ENCODE data around the gene PDE4D. TPM values are rescaled to one million over a fixed set of nuclear protein-coding genes. Genes with fewer than 3 reads are reported as not detected.

Gene PDE4D
- total RNA-seq, 2 donors from 2014 or later = 116 to 154 TPM

GRCh38 chr5:59813761-59814536 lies 79.6 kb downstream of the PDE4D start:
- Mint-ChIP-seq H3K9me3 (no peaks in the 10 kb centered on the region), H3K36me3 (ENCODE audit: insufficient read depth in 2 of 2) (no peaks in the 10 kb centered on the region), H3K4me3 (no peak overlapping the region), H3K4me1 (ENCODE audit: low read depth) (no peaks in the 10 kb centered on the region), H3K27me3 (ENCODE audit: low read depth) (peaks cover 18% of the 10 kb centered on the region), H3K27ac (no peak overlapping the region)
- DNase-seq (peak; percentile 34 to 36), ATAC-seq (replicated peaks in 1 of 2) (peak; percentile 51 to 69)

GRCh38 chr5:59810041-59810440 lies 83.5 kb downstream of the PDE4D start:
- Mint-ChIP-seq H3K27me3 (ENCODE audit: low read depth) (peaks cover 18% of the 10 kb centered on the region), H3K4me3 (peak overlapping the region; percentile 21 to 52), H3K9me3 (no peaks in the 10 kb centered on the region), H3K36me3 (ENCODE audit: insufficient read depth in 2 of 2) (no peaks in the 10 kb centered on the region), H3K27ac (no peak overlapping the region), H3K4me1 (ENCODE audit: low read depth) (no peaks in the 10 kb centered on the region)
- DNase-seq (peak; percentile 52 to 60), ATAC-seq (replicated peaks in 1 of 2) (peak; percentile 49 to 52)

GRCh38 chr5:59807806-59808205 lies 85.7 kb downstream of the PDE4D start:
- Mint-ChIP-seq H3K4me1 (ENCODE audit: low read depth) (no peaks in the 10 kb centered on the region), H3K27ac (no peak overlapping the region), H3K4me3 (no peak overlapping the region), H3K36me3 (ENCODE audit: insufficient read depth in 2 of 2) (no peaks in the 10 kb centered on the region), H3K9me3 (no peaks in the 10 kb centered on the region), H3K27me3 (ENCODE audit: low read depth) (peaks cover 20% of the 10 kb centered on the region)
- DNase-seq = no peak
- ATAC-seq (replicated peaks in 1 of 2) = no peak

GRCh38 chr5:59800347-59800893 lies 93.1 kb downstream of the PDE4D start:
- peaks cover 22% of the 10 kb centered on the region for H3K27me3 Mint-ChIP-seq (ENCODE audit: low read depth)
- H3K4me1 Mint-ChIP-seq (ENCODE audit: low read depth) = no peaks in the 10 kb centered on the region
- no peak overlapping the region for H3K27ac Mint-ChIP-seq
- no peaks in the 10 kb centered on the region for H3K9me3 Mint-ChIP-seq
- DNase-seq (no peak), ATAC-seq (replicated peaks in 1 of 2) (peak; percentile 20 to 25)
- H3K4me3 Mint-ChIP-seq = no peak overlapping the region
- H3K36me3 Mint-ChIP-seq (ENCODE audit: insufficient read depth in 2 of 2) = no peaks in the 10 kb centered on the region

- peak; percentile 6 to 40 for DNase-seq
- peak; percentile 65 to 69 for ATAC-seq (replicated peaks in 1 of 2)
- Mint-ChIP-seq H3K9me3 (no peaks in the 10 kb centered on the region), H3K27ac (no peak overlapping the region), H3K4me3 (no peak overlapping the region), H3K4me1 (ENCODE audit: low read depth) (no peaks in the 10 kb centered on the region), H3K36me3 (ENCODE audit: insufficient read depth in 2 of 2) (no peaks in the 10 kb centered on the region), H3K27me3 (ENCODE audit: low read depth) (peaks cover 23% of the 10 kb centered on the region)
Measured at GRCh38 chr5:59799668-59800346, 93.7 kb downstream of the PDE4D start.

GRCh38 chr5:59798862-59799667 lies 94.5 kb downstream of the PDE4D start:
- no peak overlapping the region for H3K27ac Mint-ChIP-seq
- ATAC-seq (replicated peaks in 1 of 2) (peak; percentile 66 to 70), DNase-seq (no peak)
- peaks cover 23% of the 10 kb centered on the region for H3K27me3 Mint-ChIP-seq (ENCODE audit: low read depth)
- H3K9me3 Mint-ChIP-seq = no peaks in the 10 kb centered on the region
- H3K36me3 Mint-ChIP-seq (ENCODE audit: insufficient read depth in 2 of 2) = no peaks in the 10 kb centered on the region
- H3K4me3 Mint-ChIP-seq = no peak overlapping the region
- peaks cover 7% of the 10 kb centered on the region for H3K4me1 Mint-ChIP-seq (ENCODE audit: low read depth)

GRCh38 chr5:59795141-59795540 lies 98.4 kb downstream of the PDE4D start:
- H3K4me3 Mint-ChIP-seq = no peak overlapping the region
- DNase-seq = no peak
- no peaks in the 10 kb centered on the region for H3K9me3 Mint-ChIP-seq
- peaks cover 19% of the 10 kb centered on the region for H3K27me3 Mint-ChIP-seq (ENCODE audit: low read depth)
- no peaks in the 10 kb centered on the region for H3K36me3 Mint-ChIP-seq (ENCODE audit: insufficient read depth in 2 of 2)
- no peak for ATAC-seq (replicated peaks in 1 of 2)
- no peak overlapping the region for H3K27ac Mint-ChIP-seq
- peaks cover 32% of the 10 kb centered on the region for H3K4me1 Mint-ChIP-seq (ENCODE audit: low read depth)

GRCh38 chr5:59792983-59793585 lies 100.4 kb downstream of the PDE4D start:
- DNase-seq (no peak), ATAC-seq (replicated peaks in 1 of 2) (no peak)
- Mint-ChIP-seq H3K36me3 (ENCODE audit: insufficient read depth in 2 of 2) (no peaks in the 10 kb centered on the region), H3K27ac (no peak overlapping the region), H3K4me3 (no peak overlapping the region), H3K27me3 (ENCODE audit: low read depth) (peaks cover 23% of the 10 kb centered on the region), H3K4me1 (ENCODE audit: low read depth) (peaks cover 38% of the 10 kb centered on the region), H3K9me3 (no peaks in the 10 kb centered on the region)

GRCh38 chr5:59791617-59792016 lies 101.9 kb downstream of the PDE4D start:
- ATAC-seq (replicated peaks in 1 of 2) = no peak
- H3K27ac Mint-ChIP-seq = no peak overlapping the region
- peaks cover 35% of the 10 kb centered on the region for H3K27me3 Mint-ChIP-seq (ENCODE audit: low read depth)
- DNase-seq = no peak
- peaks cover 38% of the 10 kb centered on the region for H3K4me1 Mint-ChIP-seq (ENCODE audit: low read depth)
- no peak overlapping the region for H3K4me3 Mint-ChIP-seq
- no peaks in the 10 kb centered on the region for H3K9me3 Mint-ChIP-seq
- H3K36me3 Mint-ChIP-seq (ENCODE audit: insufficient read depth in 2 of 2) = no peaks in the 10 kb centered on the region

- H3K4me1 Mint-ChIP-seq (ENCODE audit: low read depth) = peaks cover 44% of the 10 kb centered on the region
- peaks cover 41% of the 10 kb centered on the region for H3K27me3 Mint-ChIP-seq (ENCODE audit: low read depth)
- H3K27ac Mint-ChIP-seq = peak overlapping the region; percentile 89
- H3K4me3 Mint-ChIP-seq = peak overlapping the region; percentile 68 to 87
- no peaks in the 10 kb centered on the region for H3K36me3 Mint-ChIP-seq (ENCODE audit: insufficient read depth in 2 of 2)
- ATAC-seq (replicated peaks in 1 of 2) (peak; percentile 30 to 44), DNase-seq (no peak)
- H3K9me3 Mint-ChIP-seq = no peaks in the 10 kb centered on the region
Measured at GRCh38 chr5:59790776-59791475, 102.6 kb downstream of the PDE4D start.

GRCh38 chr5:59790376-59790775 lies 103.2 kb downstream of the PDE4D start:
- peak overlapping the region; percentile 68 to 87 for H3K4me3 Mint-ChIP-seq

GRCh38 chr5:59789894-59790293 lies 103.6 kb downstream of the PDE4D start:
- Mint-ChIP-seq H3K36me3 (ENCODE audit: insufficient read depth in 2 of 2) (no peaks in the 10 kb centered on the region), H3K4me1 (ENCODE audit: low read depth) (peaks cover 51% of the 10 kb centered on the region), H3K27me3 (ENCODE audit: low read depth) (peaks cover 45% of the 10 kb centered on the region), H3K9me3 (no peaks in the 10 kb centered on the region), H3K27ac (peak overlapping the region; percentile 89), H3K4me3 (peak overlapping the region; percentile 68 to 87)
- ATAC-seq (replicated peaks in 1 of 2) (peak in 1 of 2 donors; percentile 21), DNase-seq (no peak)

More at GRCh38 chr5:59790376-59790775, 103.2 kb downstream of the PDE4D start:
- Mint-ChIP-seq H3K27ac (peak overlapping the region; percentile 89), H3K36me3 (ENCODE audit: insufficient read depth in 2 of 2) (no peaks in the 10 kb centered on the region), H3K4me1 (ENCODE audit: low read depth) (peaks cover 49% of the 10 kb centered on the region), H3K27me3 (ENCODE audit: low read depth) (peaks cover 41% of the 10 kb centered on the region), H3K9me3 (no peaks in the 10 kb centered on the region)
- DNase-seq (peak; percentile 14 to 15), ATAC-seq (replicated peaks in 1 of 2) (peak; percentile 82 to 83)

Measured in activated T-cell treated with anti-CD3 and anti-CD28 coated beads, Interleukin-2, amount 50 U/mL, for 72 hours (primary cell).